ENCODE results near the gene CRYBA4. TPM values are rescaled to one million over a fixed set of nuclear protein-coding genes. Genes with fewer than 3 reads are reported as not detected.

The CRYBA4 gene
- total RNA-seq, 6 experiments from 2014 or later, result not detected

DNA sequence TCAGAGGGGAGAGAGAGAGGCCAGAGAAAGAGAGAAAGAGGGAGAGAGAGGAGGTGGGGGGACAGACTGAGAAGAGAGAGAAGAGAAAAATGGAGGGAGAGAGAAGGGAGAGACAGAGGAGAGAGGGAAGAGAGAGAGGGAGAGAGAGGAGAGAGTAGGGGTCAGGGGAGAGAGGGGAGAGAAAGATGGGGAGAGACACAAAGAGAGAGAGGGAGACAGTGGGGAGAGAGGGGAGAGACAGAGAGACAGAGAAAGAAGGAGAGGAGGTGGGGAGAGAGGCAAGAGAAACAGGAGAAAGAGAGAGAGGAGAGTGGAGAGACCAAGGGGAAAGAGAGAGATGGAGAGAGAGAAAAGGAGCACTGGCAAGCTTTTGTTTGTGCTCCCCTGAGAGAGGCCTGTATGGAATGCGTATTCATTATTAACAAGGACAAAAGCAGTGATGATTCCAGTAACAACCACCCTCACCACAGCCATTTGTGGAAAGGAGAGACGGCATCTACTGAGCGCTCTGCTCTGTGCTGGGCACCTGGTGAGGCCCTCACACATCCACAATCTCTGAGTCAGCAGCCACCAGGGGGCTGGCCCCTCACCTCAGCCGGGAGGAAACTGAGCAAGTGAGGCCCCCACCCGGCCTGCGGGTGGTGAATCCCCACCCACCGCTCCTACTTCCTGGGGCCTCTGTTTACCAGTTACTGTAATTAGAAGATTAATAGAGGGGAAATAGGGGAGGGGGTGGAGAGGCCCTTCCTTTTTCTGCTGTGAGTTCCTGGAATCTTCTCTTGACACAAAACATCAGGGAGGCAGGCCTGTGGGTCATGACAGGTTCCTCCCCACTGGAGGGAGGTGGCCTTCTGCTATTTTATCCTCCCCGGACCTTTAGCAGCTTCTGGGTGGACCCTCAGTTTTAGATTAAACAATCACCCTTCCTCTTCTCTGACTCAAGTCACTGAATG lies 21.0 kb downstream of the CRYBA4 start:
- Mint-ChIP-seq H3K4me3 (no peak overlapping the region), H3K4me1 (ENCODE audit: low read depth) (peaks cover 35% of the 10 kb centered on the region), H3K27me3 (ENCODE audit: insufficient read depth) (no peaks in the 10 kb centered on the region; the same call in 1 of the 2 replicates), H3K9me3 (no peaks in the 10 kb centered on the region), H3K36me3 (ENCODE audit: low read depth) (no peaks in the 10 kb centered on the region), H3K27ac (no peak overlapping the region)
- TF ChIP-seq, protein P1, sequence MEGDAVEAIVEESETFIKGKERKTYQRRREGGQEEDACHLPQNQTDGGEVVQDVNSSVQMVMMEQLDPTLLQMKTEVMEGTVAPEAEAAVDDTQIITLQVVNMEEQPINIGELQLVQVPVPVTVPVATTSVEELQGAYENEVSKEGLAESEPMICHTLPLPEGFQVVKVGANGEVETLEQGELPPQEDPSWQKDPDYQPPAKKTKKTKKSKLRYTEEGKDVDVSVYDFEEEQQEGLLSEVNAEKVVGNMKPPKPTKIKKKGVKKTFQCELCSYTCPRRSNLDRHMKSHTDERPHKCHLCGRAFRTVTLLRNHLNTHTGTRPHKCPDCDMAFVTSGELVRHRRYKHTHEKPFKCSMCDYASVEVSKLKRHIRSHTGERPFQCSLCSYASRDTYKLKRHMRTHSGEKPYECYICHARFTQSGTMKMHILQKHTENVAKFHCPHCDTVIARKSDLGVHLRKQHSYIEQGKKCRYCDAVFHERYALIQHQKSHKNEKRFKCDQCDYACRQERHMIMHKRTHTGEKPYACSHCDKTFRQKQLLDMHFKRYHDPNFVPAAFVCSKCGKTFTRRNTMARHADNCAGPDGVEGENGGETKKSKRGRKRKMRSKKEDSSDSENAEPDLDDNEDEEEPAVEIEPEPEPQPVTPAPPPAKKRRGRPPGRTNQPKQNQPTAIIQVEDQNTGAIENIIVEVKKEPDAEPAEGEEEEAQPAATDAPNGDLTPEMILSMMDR (IDR thresholded peaks at IDR 0.05), result peak; percentile 30; the same call in 1 of the 2 replicates
- no peak for DNase-seq

DNA sequence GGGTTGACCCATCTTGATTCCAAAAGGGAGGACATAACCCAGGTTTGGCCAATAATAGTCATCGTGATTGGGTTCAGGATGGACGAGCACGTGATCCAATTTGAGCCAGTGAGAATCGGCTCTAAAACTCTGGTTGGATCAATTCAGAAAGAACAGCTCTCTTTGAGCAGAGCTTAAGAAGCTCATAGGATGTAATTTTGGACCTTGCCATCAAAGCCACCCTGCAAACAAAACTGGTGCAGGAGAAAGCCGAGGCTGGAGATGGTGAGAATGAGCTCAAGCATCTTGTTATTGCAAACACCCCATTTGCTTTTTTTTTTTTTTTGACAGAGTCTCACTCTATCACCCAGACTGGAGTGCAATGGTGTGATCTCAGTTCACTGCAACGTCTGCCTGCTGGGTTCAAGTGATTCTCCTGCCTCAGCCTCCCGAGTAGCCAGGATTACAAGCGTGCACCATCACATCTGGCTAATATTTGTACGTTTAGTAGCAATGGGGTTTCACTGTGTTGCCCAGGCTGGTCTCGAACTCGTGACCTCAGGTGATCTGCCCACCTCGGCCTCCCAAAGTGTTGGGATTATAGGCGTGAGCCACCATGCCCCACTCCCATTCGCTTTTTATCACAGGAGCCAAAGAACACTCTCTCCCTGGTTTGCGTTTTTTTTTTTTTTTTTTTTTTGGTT lies 21.8 kb downstream of the CRYBA4 start:
- no peak overlapping the region for H3K4me3 Mint-ChIP-seq
- no peaks in the 10 kb centered on the region for H3K9me3 Mint-ChIP-seq
- TF ChIP-seq, protein P1 (IDR thresholded peaks at IDR 0.05), result no peak
- H3K4me1 Mint-ChIP-seq (ENCODE audit: low read depth), result peaks cover 37% of the 10 kb centered on the region
- no peaks in the 10 kb centered on the region; the same call in 1 of the 2 replicates for H3K27me3 Mint-ChIP-seq (ENCODE audit: insufficient read depth)
- no peak overlapping the region for H3K27ac Mint-ChIP-seq
- H3K36me3 Mint-ChIP-seq (ENCODE audit: low read depth), result no peaks in the 10 kb centered on the region
- DNase-seq, result no peak

DNA sequence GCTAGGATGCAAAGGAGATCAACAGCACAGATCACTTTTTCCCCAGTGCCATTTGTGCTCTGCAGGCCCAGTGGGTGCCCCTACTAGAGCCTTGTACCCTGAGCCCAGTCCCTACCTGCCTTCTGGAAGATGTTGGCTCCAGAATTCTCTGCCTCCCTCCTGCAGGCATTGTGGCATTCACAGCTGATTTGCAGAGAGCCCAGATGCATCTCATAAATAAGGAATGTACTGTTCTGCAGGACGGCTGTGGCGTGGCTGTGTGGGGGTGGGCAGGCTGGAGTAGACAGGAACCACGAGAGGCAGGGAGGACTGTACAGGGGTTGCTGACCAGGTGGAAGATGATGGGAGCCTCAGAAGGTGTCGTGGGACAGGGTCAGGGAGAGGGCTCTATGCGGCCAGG lies 24.4 kb downstream of the CRYBA4 start:
- Mint-ChIP-seq H3K27me3 (ENCODE audit: insufficient read depth) (peaks cover 6% of the 10 kb centered on the region), H3K9me3 (no peaks in the 10 kb centered on the region), H3K4me3 (peak overlapping the region; percentile 72), H3K4me1 (ENCODE audit: low read depth) (peaks cover 37% of the 10 kb centered on the region), H3K27ac (peak overlapping the region; percentile 42), H3K36me3 (ENCODE audit: low read depth) (no peaks in the 10 kb centered on the region)
- TF ChIP-seq, protein P1 (IDR thresholded peaks at IDR 0.05), result no peak
- DNase-seq, result peak; percentile 54

DNA sequence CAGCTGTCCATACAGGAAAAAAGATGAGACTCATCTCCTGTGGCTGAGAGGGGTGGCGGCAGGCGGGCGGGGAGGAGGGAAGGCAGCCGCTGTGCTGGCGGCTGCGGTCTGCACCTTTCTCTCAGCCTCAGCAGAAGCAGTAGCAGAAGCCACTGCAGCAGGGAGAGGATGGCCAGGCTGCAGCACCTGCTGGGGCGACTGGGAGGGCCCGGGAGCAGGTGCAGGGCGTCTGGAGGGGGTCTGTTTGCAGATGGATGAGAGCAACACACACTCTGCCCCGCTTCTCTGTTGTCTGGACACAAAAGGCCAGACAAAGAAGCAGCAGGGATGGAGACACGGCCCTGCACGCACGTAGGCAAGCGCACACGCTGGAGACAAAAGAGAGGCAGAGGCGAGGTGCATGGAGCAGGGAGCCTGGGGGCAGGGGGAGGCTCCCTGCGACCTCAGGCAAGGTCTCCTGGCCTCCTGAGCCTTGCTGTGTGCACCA lies 26.3 kb downstream of the CRYBA4 start:
- Mint-ChIP-seq H3K27ac (no peak overlapping the region), H3K4me3 (0 out of 2 replicates have a peak overlapping the region, but pooled peaks have one; percentile 72), H3K36me3 (ENCODE audit: low read depth) (no peaks in the 10 kb centered on the region), H3K27me3 (ENCODE audit: insufficient read depth) (peaks cover 19% of the 10 kb centered on the region), H3K9me3 (no peaks in the 10 kb centered on the region), H3K4me1 (ENCODE audit: low read depth) (peaks cover 37% of the 10 kb centered on the region)
- TF ChIP-seq, protein P1 (IDR thresholded peaks at IDR 0.05), result no peak
- no peak for DNase-seq

DNA sequence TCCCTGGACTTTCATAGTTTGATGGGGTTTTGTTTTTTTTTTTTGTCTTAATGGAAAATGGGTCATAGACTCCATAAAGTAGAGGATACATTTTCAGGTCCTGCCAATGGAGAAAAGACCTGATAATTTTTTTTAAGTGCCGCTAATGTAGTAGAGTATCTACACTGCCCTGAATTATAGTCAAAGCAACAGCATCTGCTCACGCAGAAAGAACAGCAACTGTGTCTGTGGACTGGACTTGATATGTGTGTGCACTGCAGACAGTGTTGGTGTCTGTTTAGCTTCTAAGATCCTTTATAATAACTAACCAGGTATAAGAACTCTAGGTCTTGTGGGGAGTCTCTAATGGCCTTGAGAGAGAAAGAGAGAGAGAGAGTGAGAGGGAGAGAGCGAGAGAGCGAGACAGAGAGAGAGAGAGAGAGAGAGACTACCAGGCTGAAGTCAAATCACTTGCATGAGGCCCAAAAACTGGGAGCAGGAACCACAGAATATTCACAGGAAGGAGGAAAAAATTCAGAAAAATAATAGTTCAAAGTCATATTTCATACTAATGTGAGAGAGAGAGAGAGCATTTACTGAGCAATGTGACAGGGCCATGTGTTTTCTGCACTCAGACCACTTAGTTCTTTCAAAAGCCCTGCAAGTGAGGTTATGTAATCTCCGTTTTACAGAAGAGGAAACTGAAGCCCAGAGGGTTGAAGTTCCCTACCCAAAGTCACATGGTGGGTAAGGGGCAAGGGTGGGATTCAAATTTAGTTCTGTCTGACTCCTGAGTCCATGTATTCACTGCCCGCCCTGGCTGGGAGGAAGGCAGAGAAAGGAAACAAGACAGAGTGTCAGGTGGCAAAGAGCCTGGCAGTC lies 27.0 kb downstream of the CRYBA4 start:
- no peak for DNase-seq
- Mint-ChIP-seq H3K27ac (no peak overlapping the region), H3K9me3 (no peaks in the 10 kb centered on the region), H3K4me3 (no peak overlapping the region), H3K36me3 (ENCODE audit: low read depth) (no peaks in the 10 kb centered on the region), H3K27me3 (ENCODE audit: insufficient read depth) (peaks cover 19% of the 10 kb centered on the region), H3K4me1 (ENCODE audit: low read depth) (peaks cover 37% of the 10 kb centered on the region)
- TF ChIP-seq, protein P1 (IDR thresholded peaks at IDR 0.05), result no peak
